ENCODE measurements around the gene ROR1.

DNA sequence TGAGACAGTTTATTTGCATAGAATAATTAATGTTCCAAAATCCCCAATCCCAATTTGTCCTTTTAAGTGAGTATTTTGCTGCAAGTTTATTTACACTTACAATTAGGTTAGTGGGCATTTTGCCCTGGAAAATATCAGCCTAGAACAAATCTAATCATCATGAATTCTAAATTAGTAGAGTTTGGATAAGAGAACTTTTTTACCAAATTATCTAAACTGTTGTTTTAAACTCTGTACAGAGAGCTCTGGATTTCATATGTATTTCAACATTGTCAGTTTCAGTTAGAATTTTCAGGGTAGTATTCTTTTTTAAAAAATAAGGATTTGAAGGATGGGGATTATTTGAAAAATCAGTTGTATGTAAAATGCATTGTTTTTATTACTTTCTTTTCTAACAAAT, 401.8 kb downstream of the ROR1 start:
- TF ChIP-seq POLR2A (IDR thresholded peaks at IDR 0.05; ENCODE audit: low read length) (no peak), GATA1 (IDR thresholded peaks at IDR 0.05; ENCODE audit: low read depth, low read length) (no peak)
